OCI-LY1 (cell line): ENCODE measurements around the gene KCNN3.

Experiments used
- H2AFZ ChIP-seq: fragments of 200-600 bp; sonication (generic), shearing (Covaris generic); 2 replicates; pipeline ENCODE4 v1.6.0; 2014; ENCODE audit warnings: antibody characterized with exemption, mild to moderate bottlenecking, low read length
- H3F3A ChIP-seq: fragments of 200-600 bp; sonication (generic), shearing (Covaris generic); 2 replicates; pipeline ENCODE4 v1.6.0; 2014; ENCODE audit warnings: mild to moderate bottlenecking, antibody characterized with exemption, low read length, moderate library complexity; ENCODE audit not compliant: insufficient read depth
- H3K27ac ChIP-seq: fragments of 200-600 bp; sonication (generic); 2 replicates; pipeline ENCODE4 v1.5.1; 2014; ENCODE audit warnings: low read length, mixed run types, mild to moderate bottlenecking, low read depth; ENCODE audit not compliant: poor library complexity, severe bottlenecking
- H3K27me3 ChIP-seq: fragments of 200-600 bp; sonication (generic); 2 replicates; pipeline ENCODE4 v1.6.0; 2014; ENCODE audit warnings: antibody characterized with exemption, mild to moderate bottlenecking, low read length, moderate library complexity; ENCODE audit not compliant: insufficient read depth
- H3K36me3 ChIP-seq: fragments of 200-600 bp; sonication (generic); 2 replicates; pipeline ENCODE4 v1.6.1; 2014; ENCODE audit warnings: mild to moderate bottlenecking, antibody characterized with exemption, low read length, moderate library complexity, mixed read lengths; ENCODE audit not compliant: insufficient read depth
- H3K4me1 ChIP-seq: fragments of 200-600 bp; sonication (generic); 2 replicates; pipeline ENCODE4 v1.5.1; 2014; ENCODE audit warnings: mild to moderate bottlenecking, low read length, moderate library complexity; ENCODE audit not compliant: insufficient read depth, severe bottlenecking
- H3K4me2 ChIP-seq: fragments of 200-600 bp; sonication (generic), shearing (Covaris generic); 2 replicates; pipeline ENCODE4 v1.6.1; 2014; ENCODE audit warnings: low read length
- H3K4me3 ChIP-seq: fragments of 200-600 bp; sonication (generic); 2 replicates; pipeline ENCODE4 v1.5.1; 2014; ENCODE audit warnings: low read length, low read depth, mild to moderate bottlenecking, mixed read lengths; ENCODE audit not compliant: poor library complexity, severe bottlenecking
- H3K79me2 ChIP-seq: fragments of 200-600 bp; shearing (Covaris generic); 2 replicates; pipeline ENCODE4 v1.6.1; 2016; ENCODE audit warnings: mixed run types, low read length, mixed read lengths; ENCODE audit not compliant: insufficient read depth
- H3K9ac ChIP-seq: fragments of 200-600 bp; sonication (generic), shearing (Covaris generic); 2 replicates; pipeline ENCODE4 v1.6.1; 2014; ENCODE audit warnings: mild to moderate bottlenecking, low read length, mixed read lengths
- H3K9me2 ChIP-seq: fragments of 200-600 bp; sonication (generic), shearing (Covaris generic); 2 replicates; pipeline ENCODE4 v1.6.1; 2014; ENCODE audit warnings: low read depth, mild to moderate bottlenecking, low read length, mixed read lengths
- H3K9me3 ChIP-seq: fragments of 200-600 bp; shearing (Covaris generic); 2 replicates; pipeline ENCODE4 v1.6.1; 2014; ENCODE audit warnings: low read length, mixed read lengths
- H4K20me1 ChIP-seq: fragments of 200-600 bp; sonication (generic), shearing (Covaris generic); 2 replicates; pipeline ENCODE4 v1.6.0; 2016; ENCODE audit warnings: mild to moderate bottlenecking, low read length; ENCODE audit not compliant: insufficient read depth
- EZH2 ChIP-seq: fragments of 200-600 bp; sonication (generic), shearing (Covaris generic); IDR thresholded peaks from 2 replicates; pipeline ENCODE4 v1.8.0; 2017; ENCODE audit warnings: borderline replicate concordance, mixed run types, mild to moderate bottlenecking, antibody characterized with exemption, low read length, moderate library complexity, mixed read lengths
- TF ChIP-seq, protein P1 (sequence below): fragments of 200-600 bp; sonication (generic), shearing (Covaris generic); IDR thresholded peaks from 2 replicates; pipeline ENCODE4 v1.5.1; 2017; ENCODE audit warnings: mild to moderate bottlenecking, antibody characterized with exemption, low read length, moderate library complexity, mixed read lengths

The KCNN3 gene

DNA sequence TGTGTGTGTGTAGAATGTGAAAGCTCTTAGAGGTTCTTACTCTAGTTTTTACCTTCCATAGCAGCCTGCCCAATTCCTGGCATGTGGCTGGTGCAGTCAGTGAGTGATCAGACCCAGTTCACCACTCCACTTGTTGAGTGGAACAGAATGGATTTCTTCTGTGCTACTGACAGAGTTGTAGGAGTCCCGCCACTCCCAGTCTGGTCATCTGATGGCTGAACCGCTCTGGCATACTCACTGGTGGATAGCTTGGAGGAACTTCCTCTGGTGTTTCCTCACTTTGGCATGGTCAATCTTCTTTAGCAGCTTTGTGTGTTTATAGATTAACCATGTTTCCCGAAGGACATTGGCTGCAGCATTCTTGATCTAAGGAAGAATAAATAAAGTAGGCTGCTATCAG lies 155.4 kb downstream of the KCNN3 start:
- no peaks in the 10 kb centered on the region for H3K9me3 ChIP-seq

DNA sequence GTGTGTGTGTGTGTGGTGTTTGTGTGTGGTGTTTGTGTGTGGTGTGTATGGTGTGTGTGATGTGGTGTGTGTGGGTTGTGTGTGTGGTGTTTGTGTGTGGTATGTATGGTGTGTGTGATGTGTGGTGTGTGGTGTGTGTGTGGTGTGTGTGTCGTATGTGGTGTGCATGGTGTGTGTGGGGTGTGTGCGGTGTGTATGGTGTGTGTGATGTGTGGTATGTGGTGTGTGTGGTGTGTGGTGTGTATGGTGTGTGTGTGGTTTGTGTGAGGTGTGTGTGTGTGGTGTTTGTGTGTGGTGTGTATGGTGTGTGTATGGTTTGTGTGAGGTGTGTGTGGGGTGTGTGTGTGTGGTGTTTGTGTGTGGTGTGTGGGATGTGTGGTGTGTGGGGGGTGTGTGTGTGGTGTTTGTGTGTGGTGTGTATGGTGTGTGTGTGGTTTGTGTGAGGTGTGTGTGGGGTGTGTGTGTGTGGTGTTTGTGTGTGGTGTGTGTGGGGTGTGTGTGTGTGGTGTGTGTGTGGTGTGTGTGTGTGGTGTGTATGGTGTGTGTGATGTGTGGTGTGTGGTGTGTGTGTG lies 155.9 kb downstream of the KCNN3 start:
- no peak overlapping the region for H3K27ac ChIP-seq
- no peaks in the 10 kb centered on the region for H3K4me1 ChIP-seq
- no peaks in the 10 kb centered on the region for H3K9me3 ChIP-seq
- H3K36me3 ChIP-seq = peaks cover 61% of the 10 kb centered on the region
- H3K79me2 ChIP-seq = no peaks in the 10 kb centered on the region
- H3K4me3 ChIP-seq = no peak overlapping the region
- H4K20me1 ChIP-seq = no peaks in the 10 kb centered on the region
- TF ChIP-seq EZH2 = no peak
- TF ChIP-seq, protein P1, sequence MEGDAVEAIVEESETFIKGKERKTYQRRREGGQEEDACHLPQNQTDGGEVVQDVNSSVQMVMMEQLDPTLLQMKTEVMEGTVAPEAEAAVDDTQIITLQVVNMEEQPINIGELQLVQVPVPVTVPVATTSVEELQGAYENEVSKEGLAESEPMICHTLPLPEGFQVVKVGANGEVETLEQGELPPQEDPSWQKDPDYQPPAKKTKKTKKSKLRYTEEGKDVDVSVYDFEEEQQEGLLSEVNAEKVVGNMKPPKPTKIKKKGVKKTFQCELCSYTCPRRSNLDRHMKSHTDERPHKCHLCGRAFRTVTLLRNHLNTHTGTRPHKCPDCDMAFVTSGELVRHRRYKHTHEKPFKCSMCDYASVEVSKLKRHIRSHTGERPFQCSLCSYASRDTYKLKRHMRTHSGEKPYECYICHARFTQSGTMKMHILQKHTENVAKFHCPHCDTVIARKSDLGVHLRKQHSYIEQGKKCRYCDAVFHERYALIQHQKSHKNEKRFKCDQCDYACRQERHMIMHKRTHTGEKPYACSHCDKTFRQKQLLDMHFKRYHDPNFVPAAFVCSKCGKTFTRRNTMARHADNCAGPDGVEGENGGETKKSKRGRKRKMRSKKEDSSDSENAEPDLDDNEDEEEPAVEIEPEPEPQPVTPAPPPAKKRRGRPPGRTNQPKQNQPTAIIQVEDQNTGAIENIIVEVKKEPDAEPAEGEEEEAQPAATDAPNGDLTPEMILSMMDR = no peak
- H3K9ac ChIP-seq = no peak overlapping the region
- no peaks in the 10 kb centered on the region for H3K9me2 ChIP-seq
- no peak overlapping the region for H2AFZ ChIP-seq
- no peaks in the 10 kb centered on the region for H3K27me3 ChIP-seq
- peaks cover 7% of the 10 kb centered on the region; the same call in 1 of the 2 replicates for H3F3A ChIP-seq
- no peak overlapping the region for H3K4me2 ChIP-seq

More for the DNA sequence above, 155.4 kb downstream of the KCNN3 start:
- H3F3A ChIP-seq = peaks cover 7% of the 10 kb centered on the region; the same call in 1 of the 2 replicates
- peaks cover 58% of the 10 kb centered on the region for H3K36me3 ChIP-seq
- no peak overlapping the region for H3K27ac ChIP-seq
- TF ChIP-seq, protein P1 = no peak
- no peak for TF ChIP-seq EZH2
- no peaks in the 10 kb centered on the region for H3K9me2 ChIP-seq
- H3K9ac ChIP-seq = no peak overlapping the region
- no peak overlapping the region for H2AFZ ChIP-seq
- H3K4me2 ChIP-seq = no peak overlapping the region
- no peak overlapping the region for H3K4me3 ChIP-seq
- no peaks in the 10 kb centered on the region for H3K79me2 ChIP-seq
- H3K4me1 ChIP-seq = no peaks in the 10 kb centered on the region
- no peaks in the 10 kb centered on the region for H4K20me1 ChIP-seq
- H3K27me3 ChIP-seq = no peaks in the 10 kb centered on the region

DNA sequence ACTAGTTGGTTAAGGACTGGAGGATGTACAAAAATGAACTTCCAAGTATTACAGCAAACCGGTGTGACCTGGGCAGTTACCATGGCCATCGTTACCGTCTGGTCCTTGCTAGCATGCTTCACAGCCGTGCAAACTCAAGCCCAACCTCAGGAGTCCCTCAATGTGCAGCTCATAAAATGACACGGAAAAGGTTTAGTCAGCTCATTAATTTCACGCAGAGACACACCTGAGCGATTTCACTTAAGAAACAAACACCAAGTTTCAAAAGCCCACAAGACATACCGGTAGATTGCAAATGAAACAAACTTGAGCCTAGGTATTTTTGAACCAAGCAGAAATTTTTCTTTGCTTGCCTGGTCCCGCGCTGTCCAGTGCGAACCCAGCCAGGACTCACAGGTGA lies 157.1 kb downstream of the KCNN3 start:
- Histone ChIP-seq H3K4me1 (no peaks in the 10 kb centered on the region), H3K9me2 (no peaks in the 10 kb centered on the region), H3K4me3 (no peak overlapping the region), H2AFZ (no peak overlapping the region), H3K36me3 (peaks cover 73% of the 10 kb centered on the region), H3K4me2 (no peak overlapping the region), H3F3A (peaks cover 7% of the 10 kb centered on the region; the same call in 1 of the 2 replicates), H3K79me2 (no peaks in the 10 kb centered on the region), H3K9me3 (no peaks in the 10 kb centered on the region), H3K9ac (no peak overlapping the region), H3K27ac (no peak overlapping the region), H3K27me3 (no peaks in the 10 kb centered on the region), H4K20me1 (no peaks in the 10 kb centered on the region)
- TF ChIP-seq EZH2 = no peak
- TF ChIP-seq, protein P1 = no peak
